RWPE2 (cell line): ENCODE data around the gene PDE4D.
A peak's percentile ranks its signal among the peaks of the same experiment; 100 is the strongest.

ENCODE experiments used
- ATAC-seq: fragments of 200-7000 bp; cut with Tn5 transposase; 3 replicates; pipeline ENCODE4 v1.9.1; 2021; ENCODE audit warnings: low read depth
- DNase-seq: peaks from one replicate; pipeline ENCODE4 v3.0.0-alpha.2; 2020; ENCODE audit warnings: low spot score
- H3K27ac ChIP-seq: fragments of 450-650 bp; 2 replicates; pipeline ENCODE4 v1.5.1; 2017; ENCODE audit warnings: mild to moderate bottlenecking; ENCODE audit not compliant: poor library complexity, severe bottlenecking
- H3K27me3 ChIP-seq: fragments of 250-450 bp; sonication (Bioruptor Pico); 2 replicates; pipeline ENCODE4 v1.5.1; 2021; ENCODE audit warnings: mild to moderate bottlenecking, moderate library complexity; ENCODE audit not compliant: insufficient read depth, poor library complexity, severe bottlenecking
- H3K36me3 ChIP-seq: fragments of 250-450 bp; sonication (Bioruptor Pico); 2 replicates; pipeline ENCODE4 v1.5.1; 2020; ENCODE audit warnings: low read depth, mild to moderate bottlenecking, moderate library complexity
- H3K4me1 ChIP-seq: fragments of 250-450 bp; sonication (Bioruptor Pico); 2 replicates; pipeline ENCODE4 v1.5.1; 2021; ENCODE audit warnings: mild to moderate bottlenecking, moderate library complexity; ENCODE audit not compliant: insufficient read depth, poor library complexity, severe bottlenecking
- H3K4me3 ChIP-seq: fragments of 250-450 bp; sonication (Bioruptor Pico); 2 replicates; pipeline ENCODE4 v1.5.1; 2021; ENCODE audit warnings: mild to moderate bottlenecking, moderate library complexity; ENCODE audit not compliant: severe bottlenecking
- H3K9me3 ChIP-seq: fragments of 250-450 bp; sonication (Bioruptor Pico); 2 replicates; pipeline ENCODE4 v1.5.1; 2021; ENCODE audit warnings: mild to moderate bottlenecking, moderate library complexity; ENCODE audit not compliant: severe bottlenecking
- CTCF ChIP-seq: fragments of 450-650 bp; IDR thresholded peaks from one replicate; pipeline ENCODE4 v1.5.1; 2017; ENCODE audit warnings: mild to moderate bottlenecking, moderate library complexity; ENCODE audit not compliant: poor library complexity, severe bottlenecking

The PDE4D gene

GRCh38 chr5:59522201-59522831, 371.2 kb downstream of the PDE4D start:
- peaks cover 29% of the 10 kb centered on the region for H3K4me1 ChIP-seq
- H3K27me3 ChIP-seq = no peaks in the 10 kb centered on the region
- no peaks in the 10 kb centered on the region for H3K9me3 ChIP-seq
- no peaks in the 10 kb centered on the region for H3K36me3 ChIP-seq
- TF ChIP-seq CTCF = no peak
- 0 out of 3 replicates have a peak, but pooled peaks have one; percentile 24 for ATAC-seq
- DNase-seq = no peak
- no peak overlapping the region for H3K27ac ChIP-seq
- no peak overlapping the region for H3K4me3 ChIP-seq

GRCh38 chr5:59521476-59521875, 372.1 kb downstream of the PDE4D start:
- Histone ChIP-seq H3K9me3 (no peaks in the 10 kb centered on the region), H3K4me3 (no peak overlapping the region), H3K27me3 (no peaks in the 10 kb centered on the region), H3K27ac (no peak overlapping the region), H3K4me1 (peaks cover 31% of the 10 kb centered on the region), H3K36me3 (no peaks in the 10 kb centered on the region)
- TF ChIP-seq CTCF = no peak
- ATAC-seq (no peak), DNase-seq (no peak)

GRCh38 chr5:59519338-59519737, 374.2 kb downstream of the PDE4D start:
- Histone ChIP-seq H3K4me3 (no peak overlapping the region), H3K4me1 (peaks cover 31% of the 10 kb centered on the region), H3K9me3 (no peaks in the 10 kb centered on the region), H3K27ac (peak overlapping the region; percentile 59), H3K36me3 (no peaks in the 10 kb centered on the region), H3K27me3 (no peaks in the 10 kb centered on the region)
- ATAC-seq (no peak), DNase-seq (no peak)
- TF ChIP-seq CTCF = no peak

GRCh38 chr5:59517926-59518585, 375.5 kb downstream of the PDE4D start:
- DNase-seq = no peak
- Histone ChIP-seq H3K9me3 (no peaks in the 10 kb centered on the region), H3K27me3 (no peaks in the 10 kb centered on the region), H3K4me3 (no peak overlapping the region), H3K27ac (peak overlapping the region; percentile 59), H3K36me3 (no peaks in the 10 kb centered on the region), H3K4me1 (peaks cover 31% of the 10 kb centered on the region)
- peak; percentile 94 for ATAC-seq
- no peak for TF ChIP-seq CTCF

- Histone ChIP-seq H3K4me1 (peaks cover 16% of the 10 kb centered on the region), H3K27ac (no peak overlapping the region), H3K4me3 (no peak overlapping the region), H3K27me3 (no peaks in the 10 kb centered on the region), H3K36me3 (no peaks in the 10 kb centered on the region), H3K9me3 (no peaks in the 10 kb centered on the region)
- DNase-seq = no peak
- ATAC-seq = no peak
- no peak for TF ChIP-seq CTCF
Measured at GRCh38 chr5:59516161-59516560, 377.4 kb downstream of the PDE4D start.
